Putamen (tissue), 1 donor: ENCODE results near the gene ZNF768.
"Not testable (repeated sequence)": the region's sequence is repeated elsewhere in the genome, so short reads cannot be mapped to it uniquely, and the experiment has no call there.

Experiments used
- DNase-seq: peaks from one replicate; pipeline ENCODE4 v3.0.0-alpha.2; 2016; ENCODE audit warnings: low spot score

Gene ZNF768

DNA sequence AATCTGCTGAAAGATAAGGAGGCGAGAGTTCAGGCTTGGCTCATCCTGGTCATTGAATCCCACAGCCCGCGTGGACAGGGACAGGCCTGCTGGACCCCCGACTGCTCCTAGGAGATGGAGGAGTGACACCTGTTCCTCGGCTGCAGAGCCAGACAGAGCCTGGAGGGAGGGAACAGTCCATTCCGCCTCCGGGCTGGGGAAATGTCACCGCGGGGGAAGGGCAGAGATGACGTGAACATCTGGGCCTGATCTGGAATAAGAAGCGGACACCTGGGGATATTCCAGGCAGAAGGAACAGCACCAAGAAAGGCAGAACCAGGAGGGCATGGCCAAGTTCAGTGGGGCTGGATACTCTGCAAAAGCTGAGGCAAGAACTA lies 6.8 kb upstream of the ZNF768 start:
- no peak for DNase-seq

DNA sequence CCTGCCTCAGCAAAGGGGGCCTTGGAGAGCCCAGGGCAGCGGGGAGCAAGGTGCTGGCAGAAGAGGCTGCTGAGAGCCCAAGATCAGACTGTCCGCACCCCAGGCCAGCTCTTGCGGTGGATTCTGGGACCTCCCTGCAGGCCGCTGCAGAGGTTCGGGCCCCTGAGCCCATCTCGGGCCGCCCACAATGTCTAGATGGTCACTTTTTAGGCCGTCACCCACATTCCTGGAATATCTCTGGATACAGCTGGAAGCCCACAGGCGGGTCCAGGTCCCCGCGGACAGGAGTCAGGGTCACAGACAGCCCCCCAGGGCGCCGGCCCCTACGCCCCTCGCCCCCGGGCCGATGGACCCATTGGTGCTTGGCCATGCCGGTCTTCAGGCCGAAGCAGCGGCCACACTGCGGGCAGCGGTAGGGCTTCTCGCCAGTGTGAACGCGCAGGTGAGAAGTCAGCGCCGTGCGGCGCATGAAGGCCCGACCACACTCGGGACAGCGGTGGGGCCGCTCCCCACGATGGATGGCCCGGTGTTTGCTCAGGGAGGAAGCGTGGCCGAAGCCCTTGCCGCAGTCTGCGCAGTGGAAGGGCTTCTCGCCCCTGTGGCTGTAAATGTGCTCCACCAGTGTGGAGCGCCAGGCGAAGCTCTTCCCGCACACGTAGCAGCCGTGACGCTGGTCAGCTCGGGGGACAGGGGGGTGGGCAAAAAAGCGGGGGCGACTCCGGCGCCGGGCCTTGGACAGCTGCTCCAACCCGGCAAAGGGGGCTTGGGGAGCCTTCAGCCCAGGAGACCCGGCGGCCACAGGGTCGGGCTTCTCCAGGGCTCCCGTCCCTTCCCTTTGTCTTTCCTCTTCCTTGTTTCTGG lies 6.1 kb upstream of the ZNF768 start:
- DNase-seq: no peak

DNA sequence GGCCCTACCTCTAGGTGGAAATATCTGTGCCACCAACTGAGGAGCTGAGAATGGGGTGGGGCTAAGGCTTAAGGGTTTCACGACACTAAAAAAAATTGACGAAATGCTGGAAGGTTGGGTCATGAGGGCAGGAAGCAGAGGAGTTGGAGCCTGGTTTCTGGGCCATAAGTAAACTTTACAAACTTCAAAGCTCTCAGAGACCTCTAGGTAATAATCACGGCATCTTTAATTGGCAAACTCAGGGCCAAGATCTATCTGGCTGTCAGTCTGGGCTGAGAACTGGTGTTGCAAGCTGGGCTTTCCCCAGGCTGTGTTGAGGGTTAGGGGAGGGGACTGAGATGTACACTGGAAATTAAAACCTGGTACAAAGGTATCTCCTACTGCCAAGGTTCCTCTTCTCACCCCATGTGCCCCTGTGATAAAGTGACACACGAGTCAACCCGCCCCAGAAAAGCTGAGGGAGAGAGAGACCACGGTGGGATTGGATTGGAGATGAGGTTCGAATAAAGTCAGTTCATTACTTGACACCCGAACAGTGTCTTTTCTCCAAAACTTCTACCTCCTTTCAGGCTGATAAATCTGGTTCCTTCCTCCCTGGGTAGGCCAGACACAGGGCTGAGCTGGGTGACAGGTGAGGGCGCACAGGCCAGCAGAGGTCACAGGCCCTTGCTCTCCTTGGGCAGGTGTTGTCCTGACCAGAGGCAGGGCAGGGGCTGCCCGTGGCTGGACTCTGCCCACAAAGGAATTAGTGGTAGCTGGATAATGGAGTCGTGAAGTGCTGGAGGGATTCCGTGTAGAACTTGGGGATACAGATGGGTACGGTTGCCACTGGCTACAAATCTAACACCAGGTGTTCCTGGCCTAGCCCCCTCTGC lies 4.0 kb upstream of the ZNF768 start:
- no peak for DNase-seq

DNA sequence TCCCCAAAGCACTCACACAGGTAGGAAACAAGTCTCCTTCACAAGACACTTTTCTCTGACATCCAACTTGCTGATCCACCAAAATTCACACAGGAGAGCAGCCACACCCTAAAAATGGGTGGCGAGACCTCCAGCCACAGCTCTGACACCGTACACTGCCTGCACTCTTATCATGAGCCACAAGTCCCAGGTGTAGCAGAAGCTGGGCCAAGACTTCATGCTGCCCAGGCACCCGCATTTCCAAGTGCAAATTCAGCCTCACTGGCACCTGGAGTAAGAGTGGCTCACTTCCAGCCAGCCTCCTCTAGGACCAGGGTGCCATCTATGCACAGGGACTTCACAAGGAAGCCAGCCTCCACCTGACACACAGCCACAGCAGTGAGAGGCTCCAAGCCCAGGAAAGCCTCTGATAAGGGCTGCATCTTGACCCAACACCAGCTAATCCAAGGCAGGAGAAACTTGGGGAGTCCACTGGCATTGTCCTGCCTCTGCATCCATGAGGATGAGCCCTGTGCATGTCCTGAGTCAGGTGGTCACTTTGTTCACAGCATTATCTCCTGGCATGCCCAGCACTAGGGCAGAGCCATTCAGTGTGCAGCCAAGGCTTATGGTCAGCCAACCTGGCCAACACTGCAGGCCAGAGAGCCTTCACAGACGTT lies 2.6 kb upstream of the ZNF768 start:
- no peak for DNase-seq

DNA sequence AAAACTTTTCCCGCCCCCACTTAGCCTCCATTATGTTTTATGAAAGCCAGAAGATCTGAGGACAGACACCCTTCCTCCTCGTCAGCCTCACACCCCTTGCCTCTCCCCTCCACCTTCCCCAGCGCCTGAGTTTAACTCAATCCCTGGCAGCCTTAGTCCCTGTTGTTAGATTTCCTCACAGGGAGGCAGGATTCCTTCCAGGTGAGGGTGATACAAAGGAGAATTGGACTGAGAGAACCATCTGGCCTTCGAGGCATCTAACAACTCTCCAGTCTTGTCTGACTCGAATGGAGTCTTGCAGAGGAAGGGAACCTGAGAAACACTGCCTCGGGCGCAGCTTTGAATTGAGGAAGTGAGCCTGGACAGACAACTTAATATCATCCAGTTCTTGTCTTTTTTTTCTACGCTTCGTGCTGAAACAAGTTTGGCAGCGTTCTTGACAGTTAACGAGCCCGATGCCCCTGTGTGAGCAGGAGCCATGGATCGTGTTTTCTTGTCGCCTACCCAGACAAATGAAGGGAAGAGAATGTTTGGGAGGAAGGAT lies 1.3 kb upstream of the ZNF768 start:
- no peak for DNase-seq

DNA sequence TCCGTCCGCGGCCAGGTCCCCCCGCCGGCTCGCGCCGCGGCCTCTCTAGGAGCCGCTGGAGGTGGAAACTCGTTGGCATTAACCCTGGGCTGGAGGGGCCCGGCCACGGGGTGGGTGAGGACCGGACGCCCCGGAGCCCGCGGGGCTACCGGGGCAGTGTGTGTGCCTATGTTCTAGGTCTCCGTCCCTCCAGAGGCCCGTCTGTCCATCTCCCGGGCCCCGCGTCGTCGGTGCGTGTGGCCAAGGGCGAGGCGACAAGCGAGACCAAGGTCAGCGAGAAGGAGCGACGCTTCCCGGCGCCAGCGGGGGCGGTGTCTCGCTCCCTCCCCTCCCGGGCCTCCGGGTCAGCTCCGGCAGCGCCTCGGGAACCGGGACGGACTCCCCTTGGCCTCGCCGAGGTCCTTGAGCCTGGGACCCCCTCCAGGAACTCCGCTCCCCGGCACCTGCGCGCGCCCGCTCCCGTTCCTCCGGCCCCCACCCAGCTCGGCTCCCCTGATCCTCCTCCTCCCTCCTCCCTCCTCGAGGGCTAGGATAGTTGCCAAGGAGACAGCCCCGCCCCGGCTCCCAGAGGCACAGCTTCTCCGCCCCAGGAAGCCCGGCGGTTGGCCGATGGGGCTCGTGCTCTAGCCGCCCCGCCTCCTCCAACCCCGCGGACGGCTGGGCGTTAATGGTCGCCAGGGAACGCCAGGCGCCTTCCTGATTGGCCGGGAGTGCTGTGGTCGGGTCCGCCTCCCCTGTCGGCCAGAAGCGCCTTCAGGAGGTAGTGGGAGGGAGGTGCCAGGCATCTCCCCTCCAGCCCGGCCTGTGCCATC lies 663 bp upstream of the ZNF768 start:
- peak; percentile 98 for DNase-seq

DNA sequence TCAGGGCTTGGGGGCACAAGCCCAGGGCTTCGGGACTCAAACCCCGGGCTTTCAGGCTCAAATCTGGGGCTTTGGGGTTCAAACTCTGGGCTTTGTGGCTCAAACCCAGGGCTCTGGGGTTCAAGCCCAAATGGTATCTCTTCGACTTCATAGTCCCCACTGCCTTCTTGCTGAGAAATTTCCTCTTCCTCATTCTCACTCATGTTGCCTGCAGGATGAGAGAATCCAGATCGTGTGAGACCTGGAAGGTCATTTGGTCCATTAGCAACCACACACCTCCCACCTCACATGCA lies 576 bp downstream of the ZNF768 start:
- DNase-seq: no peak

DNA sequence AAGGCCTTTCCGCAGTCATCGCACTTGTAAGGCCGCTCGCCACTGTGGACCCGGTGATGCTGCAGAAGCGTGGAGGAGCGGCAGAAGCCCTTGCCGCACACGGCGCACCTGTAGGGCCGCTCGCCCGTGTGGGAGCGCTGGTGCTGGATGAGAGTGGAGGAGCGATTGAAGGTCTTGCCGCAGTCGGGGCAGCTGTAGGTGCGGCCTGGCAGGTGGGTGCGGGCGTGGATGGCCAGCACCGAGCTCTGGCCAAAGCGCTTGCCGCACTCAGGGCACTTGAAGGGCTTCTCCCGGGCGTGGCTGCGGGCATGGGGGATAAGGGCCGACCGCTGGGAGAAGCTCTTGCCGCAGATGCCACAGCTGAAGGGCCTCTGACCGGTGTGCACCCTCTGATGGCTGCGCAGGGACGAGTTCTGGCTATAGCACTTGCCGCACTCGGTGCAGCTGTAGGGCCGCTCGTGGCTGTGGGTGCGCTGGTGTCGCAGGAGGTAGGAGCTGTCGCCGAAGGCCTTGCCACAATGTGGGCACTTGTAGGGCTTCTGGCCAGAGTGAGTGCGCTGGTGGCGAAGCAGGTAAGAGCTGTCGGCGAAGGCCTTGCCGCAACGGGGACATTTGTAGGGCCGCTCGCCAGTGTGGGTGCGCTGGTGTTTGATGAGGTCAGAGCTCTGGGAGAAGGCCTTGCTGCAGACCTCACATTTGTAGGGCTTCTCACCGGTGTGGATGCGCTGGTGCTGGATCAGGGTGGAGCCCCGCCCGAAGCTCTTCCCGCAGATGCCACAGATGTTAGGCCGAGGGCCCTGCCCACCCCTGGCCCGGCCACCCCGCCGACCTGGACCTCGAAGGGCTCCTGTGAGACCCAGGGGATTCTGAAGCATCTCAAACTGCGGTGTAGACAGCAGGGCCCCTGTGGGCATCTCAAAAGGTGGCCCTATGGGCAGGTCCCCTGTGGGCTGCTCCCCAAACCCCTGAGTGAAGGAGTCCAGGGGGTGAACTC lies 1.5 kb downstream of the ZNF768 start:
- DNase-seq: no peak

DNA sequence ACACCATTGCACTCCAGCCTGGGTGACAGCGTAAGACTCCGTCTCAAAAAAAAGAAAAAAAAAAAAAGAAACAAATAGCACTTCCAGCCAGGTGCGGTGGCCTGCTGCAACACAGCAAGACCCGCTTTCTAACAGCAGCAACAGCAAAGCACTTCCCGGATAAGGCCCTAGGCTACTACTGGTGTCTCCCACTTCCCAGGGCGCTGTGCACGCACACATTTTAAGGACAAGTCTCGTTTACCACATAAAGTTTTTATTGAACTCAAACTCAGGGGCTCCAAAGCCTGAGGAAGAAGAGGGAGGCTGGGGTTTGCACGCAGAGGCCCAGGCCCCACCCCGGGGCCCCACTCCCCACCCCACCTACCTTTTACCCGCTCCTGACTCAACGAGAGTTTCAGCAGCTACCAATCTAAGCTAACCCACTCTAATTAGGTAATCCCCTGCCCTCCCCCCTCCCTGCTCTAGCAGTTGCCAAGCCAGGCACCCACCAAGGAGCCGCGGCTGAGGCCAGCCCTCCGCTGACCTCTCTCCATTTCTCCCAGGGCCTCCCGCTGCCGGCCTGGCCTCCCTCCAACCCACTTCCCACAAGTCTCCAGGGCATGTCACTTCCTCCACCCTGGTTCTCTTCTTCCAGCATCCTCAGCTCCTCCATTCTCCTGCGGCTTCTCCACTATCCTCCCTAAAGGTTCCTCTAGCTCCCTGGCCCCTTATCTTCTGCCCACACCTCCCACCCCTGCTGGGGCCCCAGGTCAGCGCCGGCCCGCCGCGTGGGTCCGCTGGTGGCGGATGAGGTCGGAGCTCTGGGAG lies 2.4 kb downstream of the ZNF768 start:
- no peak for DNase-seq

DNA sequence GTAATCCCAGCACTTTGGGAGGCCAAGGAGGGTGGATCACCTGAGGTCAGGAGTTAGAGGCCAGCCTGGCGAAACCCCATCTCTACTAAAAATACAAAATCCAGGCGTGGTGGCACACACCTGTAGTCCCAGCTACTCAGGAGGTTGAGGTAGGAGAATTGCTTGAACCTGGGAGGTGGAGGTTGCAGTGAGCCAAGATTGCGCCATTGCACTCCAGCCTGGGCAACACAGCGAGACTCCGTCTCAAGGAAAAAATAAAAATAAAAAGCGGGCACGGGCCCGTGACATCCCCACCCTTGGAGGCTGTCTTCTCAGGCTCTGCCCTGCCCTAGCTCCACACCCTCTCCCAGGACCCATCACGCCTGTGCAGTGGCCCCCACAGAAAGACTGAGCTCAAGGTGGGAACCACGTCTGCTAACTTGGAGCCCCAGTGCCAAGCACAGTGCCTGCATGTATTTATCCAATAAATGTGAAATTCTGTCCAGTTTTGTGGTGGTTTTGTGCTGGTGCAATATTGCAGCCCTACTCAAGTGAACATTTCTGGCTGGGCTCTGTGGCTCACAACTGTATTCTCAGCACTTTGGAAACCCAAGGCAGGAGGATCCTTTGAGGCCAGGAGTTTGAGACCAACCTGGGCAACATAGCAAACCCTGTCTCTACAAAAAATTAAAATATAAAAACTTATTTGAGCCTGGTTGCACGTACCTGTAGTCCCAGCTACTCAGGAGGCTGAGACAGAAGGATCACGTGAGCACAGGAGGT lies 3.5 kb downstream of the ZNF768 start:
- not testable (repeated sequence) for DNase-seq

DNA sequence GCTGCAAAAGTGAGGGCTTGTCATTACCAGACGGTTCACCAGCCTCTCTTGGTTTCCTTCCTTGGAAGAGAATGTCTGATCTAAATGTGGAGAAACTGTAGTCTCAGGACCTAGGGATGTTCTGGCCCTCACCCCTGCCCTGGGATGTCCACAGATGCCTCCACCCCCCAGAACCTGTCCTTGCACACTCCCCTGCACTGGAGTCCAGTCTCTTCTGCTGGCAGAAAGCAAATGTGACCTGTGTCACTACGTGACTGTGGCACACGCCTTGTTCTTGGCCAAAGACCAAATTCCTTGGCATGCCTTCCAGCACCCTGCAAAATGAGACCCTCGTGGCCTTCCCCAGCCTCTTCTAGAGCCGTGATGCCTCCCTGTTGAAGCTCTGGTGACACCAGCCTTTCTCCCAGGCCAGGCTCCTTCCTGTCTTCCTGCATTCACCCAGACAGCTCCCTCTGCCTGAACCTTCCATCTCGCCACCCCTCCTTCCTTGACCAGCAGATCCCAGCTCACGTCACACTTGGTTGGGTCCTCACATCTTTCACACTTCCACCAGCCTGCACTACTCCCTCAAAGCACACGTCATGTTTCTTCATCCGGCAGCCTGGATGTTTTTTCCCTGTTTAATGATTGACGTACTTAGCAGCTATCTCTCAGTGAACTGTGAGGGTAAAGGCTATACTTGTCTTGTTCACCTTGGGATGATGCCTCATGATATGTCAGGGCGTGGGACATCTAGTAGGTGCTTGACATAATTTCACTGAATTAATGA lies 4.3 kb downstream of the ZNF768 start:
- no peak for DNase-seq

DNA sequence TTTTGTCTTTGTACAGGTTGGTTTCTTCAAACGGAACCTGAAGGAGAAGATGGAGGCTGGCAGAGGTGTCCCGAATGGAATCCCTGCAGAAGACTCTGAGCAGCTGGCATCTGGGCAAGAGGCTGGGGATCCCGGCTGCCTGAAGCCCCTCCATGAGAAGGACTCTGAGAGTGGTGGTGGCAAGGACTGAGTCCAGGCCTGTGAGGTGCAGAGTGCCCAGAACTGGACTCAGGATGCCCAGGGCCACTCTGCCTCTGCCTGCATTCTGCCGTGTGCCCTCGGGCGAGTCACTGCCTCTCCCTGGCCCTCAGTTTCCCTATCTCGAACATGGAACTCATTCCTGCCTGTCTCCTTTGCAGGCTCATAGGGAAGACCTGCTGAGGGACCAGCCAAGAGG lies 4.9 kb downstream of the ZNF768 start:
- no peak for DNase-seq

DNA sequence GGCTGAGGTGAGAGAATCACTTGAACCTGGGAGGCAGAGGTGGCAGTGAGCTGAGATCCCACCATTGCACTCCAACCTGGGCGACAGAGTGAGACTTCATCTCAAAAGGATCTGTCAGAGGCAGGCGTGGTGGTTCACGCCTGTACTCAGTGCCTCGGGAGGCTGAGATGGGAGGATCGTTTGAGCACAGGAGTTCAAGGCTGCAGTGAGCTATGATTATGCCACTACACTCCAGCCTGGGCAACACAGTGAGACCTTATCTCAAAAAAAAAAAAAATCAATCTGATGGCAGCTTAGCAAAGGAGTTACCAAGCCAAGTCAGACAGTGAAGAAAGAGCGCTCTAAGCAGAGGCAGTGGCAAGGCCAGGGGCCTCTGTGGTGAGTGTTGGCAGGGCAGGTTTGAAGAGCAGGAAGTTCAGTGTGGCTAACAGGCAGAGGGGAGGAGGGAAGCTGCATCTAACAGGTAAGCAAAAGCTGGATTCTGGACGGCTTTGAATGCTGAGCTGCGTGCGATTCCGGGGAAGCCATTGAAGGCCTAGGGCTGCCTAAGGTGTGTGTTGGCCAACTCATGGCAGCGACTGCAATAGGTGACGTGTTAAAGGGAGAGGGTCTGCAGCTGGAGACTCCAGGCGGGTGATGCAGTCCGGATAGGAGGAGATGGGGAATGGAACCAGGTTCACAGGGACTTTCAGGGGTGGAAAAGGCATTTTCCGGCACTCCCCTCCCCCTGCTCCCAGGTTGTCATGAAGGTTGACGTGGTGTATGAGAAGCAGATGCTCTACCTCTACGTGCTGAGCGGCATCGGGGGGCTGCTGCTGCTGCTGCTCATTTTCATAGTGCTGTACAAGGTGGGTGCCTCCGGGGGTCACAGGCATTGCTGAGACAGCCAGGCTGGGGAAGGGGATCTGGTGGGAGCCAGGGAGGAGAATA lies 7.0 kb downstream of the ZNF768 start:
- DNase-seq: no peak

DNA sequence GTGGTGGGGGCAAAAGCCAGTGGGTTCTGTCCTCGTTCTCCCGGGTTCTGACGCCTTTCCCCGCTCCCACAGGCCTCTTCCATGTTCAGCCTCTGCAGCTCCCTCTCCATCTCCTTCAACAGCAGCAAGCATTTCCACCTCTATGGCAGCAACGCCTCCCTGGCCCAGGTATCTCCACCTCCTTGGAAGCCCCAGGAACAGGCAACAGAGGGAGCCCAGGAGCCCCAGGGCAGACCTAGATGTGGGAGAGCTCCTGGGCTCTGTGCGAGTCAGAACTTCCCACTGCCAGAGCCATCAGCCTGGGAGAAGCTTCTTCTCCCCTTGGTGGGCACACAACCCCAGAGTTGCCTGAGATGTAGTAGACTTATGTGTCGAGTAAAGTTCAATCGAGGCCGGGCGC lies 7.8 kb downstream of the ZNF768 start:
- DNase-seq: no peak

DNA sequence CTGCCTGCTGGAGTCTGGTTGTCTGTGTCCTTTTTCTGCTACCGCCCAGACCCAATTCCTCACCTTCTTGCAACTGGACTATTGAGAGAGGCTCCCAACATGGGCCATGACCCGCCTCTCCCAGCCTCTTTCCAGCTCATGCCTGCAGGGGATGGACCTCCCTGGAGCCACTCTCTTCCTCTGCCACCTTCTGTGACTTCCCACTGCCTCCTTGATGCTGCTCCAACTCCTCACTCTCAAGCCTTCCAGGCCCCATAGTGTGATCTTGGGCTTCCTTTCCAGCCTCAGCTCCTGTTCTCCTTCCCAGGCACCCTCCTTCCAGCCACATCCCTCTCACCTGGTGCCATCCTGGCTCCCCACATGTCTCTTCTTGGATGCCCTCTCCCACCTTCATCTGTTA lies 11.1 kb downstream of the ZNF768 start:
- no peak for DNase-seq

DNA sequence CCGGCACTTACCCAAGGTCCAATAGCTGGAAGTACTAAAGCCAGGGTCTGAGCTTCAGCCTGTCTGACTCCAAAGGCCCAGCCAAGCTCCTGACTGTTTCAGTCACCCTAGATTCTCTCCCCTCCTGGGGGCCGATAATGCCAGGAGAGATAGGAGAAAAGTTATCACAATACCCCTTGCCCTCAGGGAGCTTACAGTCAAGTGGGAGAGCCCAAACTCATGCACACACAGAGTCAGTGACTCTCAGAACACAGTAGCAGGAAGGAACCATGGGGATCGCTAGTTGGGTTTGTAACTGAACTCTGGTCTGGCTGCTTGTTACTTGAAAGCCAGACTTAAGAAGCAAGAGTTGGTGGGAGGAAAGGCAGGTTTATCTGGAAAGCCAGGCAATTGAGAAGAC lies 14.9 kb downstream of the ZNF768 start:
- DNase-seq: no peak

DNA sequence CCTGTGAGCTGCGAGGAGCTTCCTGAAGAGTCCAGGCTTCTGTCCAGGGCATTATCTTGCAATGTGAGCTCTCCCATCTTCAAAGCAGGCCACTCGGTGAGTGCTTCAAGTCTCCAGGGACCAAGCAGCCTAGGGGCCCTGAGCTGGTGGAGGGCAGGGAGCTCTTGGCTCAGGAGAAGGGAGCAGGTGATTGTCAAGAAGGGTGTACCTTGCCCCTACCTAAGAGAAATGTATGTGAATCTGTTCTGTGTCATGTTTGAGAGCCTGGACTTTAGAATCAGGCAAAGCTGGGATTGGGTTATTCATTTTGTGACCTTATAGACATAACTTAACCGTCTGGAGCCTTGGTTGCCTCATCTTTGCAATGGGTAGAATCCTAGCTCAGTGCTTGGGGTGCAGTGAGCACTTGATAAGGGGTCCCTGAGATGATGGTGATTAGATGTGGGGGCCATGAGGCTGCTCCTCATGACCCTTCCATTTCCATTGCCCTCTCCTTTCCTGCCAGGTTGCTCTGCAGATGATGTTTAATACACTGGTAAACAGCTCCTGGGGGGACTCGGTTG lies 15.9 kb downstream of the ZNF768 start:
- no peak for DNase-seq
